CD8-positive, alpha-beta memory T cell (primary cell): ENCODE results near the gene GULP1. TPM values are rescaled to one million over a fixed set of nuclear protein-coding genes. Genes with fewer than 3 reads are reported as not detected.
A peak's percentile ranks its signal among the peaks of the same experiment; 100 is the strongest.
"Not testable (repeated sequence)": the region's sequence is repeated elsewhere in the genome, so short reads cannot be mapped to it uniquely, and the experiment has no call there.

Experiments
- CTCF ChIA-PET: fragments of 350-600 bp; sonication (Branson Sonifier 250); formaldehyde crosslinking; loops from one replicate; lab custom pipeline; 2021; ENCODE audit warnings: antibody characterized with exemption; lab: Charles Lee
- POLR2A ChIA-PET: fragments of 350-600 bp; sonication (Branson Sonifier 250); formaldehyde crosslinking; loops from one replicate; lab custom pipeline; 2021; ENCODE audit warnings: antibody characterized with exemption; lab: Charles Lee
- DNase-seq, 5 donors: peaks; one replicate each; pipeline versions ENCODE4 v3.0.0 to v3.0.0-alpha.2; 2020 to 2022; ENCODE audit warnings: mixed read lengths in 1 of 5
- H3K27ac ChIP-seq: one replicate; pipeline ENCODE4 v1.7.0; 2013; ENCODE audit warnings: low read depth, mild to moderate bottlenecking, low read length, moderate library complexity
- H3K27me3 ChIP-seq: 2 replicates; pipeline ENCODE4 v1.7.0; 2013; ENCODE audit warnings: low read length, mild to moderate bottlenecking; ENCODE audit not compliant: insufficient read depth, poor library complexity, severe bottlenecking
- H3K36me3 ChIP-seq: 2 replicates; pipeline ENCODE4 v1.7.0; 2013; ENCODE audit warnings: mild to moderate bottlenecking, low read length, moderate library complexity; ENCODE audit not compliant: insufficient read depth
- H3K4me1 ChIP-seq: 2 replicates; pipeline ENCODE4 v1.7.0; 2013; ENCODE audit warnings: mild to moderate bottlenecking, low read length, moderate library complexity; ENCODE audit not compliant: insufficient read depth
- H3K4me3 ChIP-seq: 2 replicates; pipeline ENCODE4 v1.7.0; 2013; ENCODE audit warnings: mild to moderate bottlenecking, low read length
- H3K9me3 ChIP-seq: 2 replicates; pipeline ENCODE4 v1.7.0; 2013; ENCODE audit warnings: mild to moderate bottlenecking, low read length
- H3K27ac Mint-ChIP-seq, 8 donors: one replicate each; pipeline ENCODE4 v1.8.0; 2020 to 2021; ENCODE audit warnings: mixed read lengths in 8 of 8, mild to moderate bottlenecking in 6 of 8, inconsistent platforms in 3 of 8, moderate library complexity in 3 of 8
- H3K27me3 Mint-ChIP-seq, 2 donors: one replicate each; pipeline ENCODE4 v1.8.0; 2020 to 2021; ENCODE audit warnings: mixed read lengths in 2 of 2, mild to moderate bottlenecking in 1 of 2, moderate library complexity in 1 of 2
- H3K36me3 Mint-ChIP-seq, 3 donors: one replicate each; pipeline ENCODE4 v1.8.0; 2020 to 2021; ENCODE audit warnings: mixed read lengths in 3 of 3, inconsistent platforms in 1 of 3, mild to moderate bottlenecking in 1 of 3
- H3K4me1 Mint-ChIP-seq, 3 donors: one replicate each; pipeline ENCODE4 v1.8.0; 2020 to 2021; ENCODE audit warnings: mixed read lengths in 3 of 3, inconsistent platforms in 1 of 3, mild to moderate bottlenecking in 1 of 3
- H3K4me3 Mint-ChIP-seq, 7 donors: one replicate each; pipeline ENCODE4 v1.8.0; 2020 to 2021; ENCODE audit warnings: mixed read lengths in 7 of 7, mild to moderate bottlenecking in 6 of 7, moderate library complexity in 4 of 7, inconsistent platforms in 2 of 7
- H3K9me3 Mint-ChIP-seq, 5 donors: one replicate each; pipeline ENCODE4 v1.8.0; 2020 to 2022; ENCODE audit warnings: mixed read lengths in 5 of 5, mild to moderate bottlenecking in 3 of 5, moderate library complexity in 2 of 5, inconsistent platforms in 1 of 5
- polyA plus RNA-seq: library from polyadenylated mRNA; unstranded; fragments of 300-500 nt; fragmentation: Illumina TruSeq; gene quantifications from one replicate; pipeline ENCODE4 v1.2.3, GENCODE V29; 2021
- total RNA-seq, 2 experiments: library from RNA; stranded (reverse); gene quantifications; one replicate each; pipeline ENCODE4 v1.2.3, GENCODE V29; 2021

GULP1 gene
- total and polyA plus RNA-seq, 3 experiments from 2014 or later: not detected

- H3K4me1 ChIP-seq: no peaks in the 10 kb centered on the region
- no peak for DNase-seq
- no peaks in the 10 kb centered on the region for H3K9me3 ChIP-seq
- no peak overlapping the region for H3K4me3 ChIP-seq
- no peaks in the 10 kb centered on the region for H3K27me3 Mint-ChIP-seq
- no peaks in the 10 kb centered on the region for H3K27me3 ChIP-seq
- ChIA-PET POLR2A (no interaction called here), CTCF (no interaction called here)
- no peaks in the 10 kb centered on the region for H3K4me1 Mint-ChIP-seq
- H3K9me3 Mint-ChIP-seq: no peaks in the 10 kb centered on the region
- no peaks in the 10 kb centered on the region for H3K36me3 ChIP-seq
- no peaks in the 10 kb centered on the region for H3K36me3 Mint-ChIP-seq
- no peak overlapping the region for H3K27ac ChIP-seq
- no peak overlapping the region for H3K27ac Mint-ChIP-seq
- H3K4me3 Mint-ChIP-seq: no peak overlapping the region
These were observed 235.9 kb downstream of the GULP1 start for GRCh38 chr2:188527581-188527993.

GRCh38 chr2:188529710-188530109 is 238.0 kb downstream of the GULP1 start:
- Mint-ChIP-seq H3K4me3 (no peak overlapping the region), H3K4me1 (no peaks in the 10 kb centered on the region), H3K36me3 (no peaks in the 10 kb centered on the region), H3K27ac (no peak overlapping the region), H3K27me3 (no peaks in the 10 kb centered on the region), H3K9me3 (no peaks in the 10 kb centered on the region)
- H3K27ac ChIP-seq: no peak overlapping the region
- no peaks in the 10 kb centered on the region for H3K4me1 ChIP-seq
- DNase-seq: no peak
- no peaks in the 10 kb centered on the region for H3K36me3 ChIP-seq
- ChIA-PET POLR2A (no interaction called here), CTCF (no interaction called here)
- H3K9me3 ChIP-seq: no peaks in the 10 kb centered on the region
- no peak overlapping the region for H3K4me3 ChIP-seq
- H3K27me3 ChIP-seq: no peaks in the 10 kb centered on the region

- DNase-seq: no peak
- Mint-ChIP-seq H3K4me1 (no peaks in the 10 kb centered on the region), H3K4me3 (no peak overlapping the region), H3K36me3 (no peaks in the 10 kb centered on the region), H3K27me3 (no peaks in the 10 kb centered on the region), H3K9me3 (peaks cover 0 to 18% (median 3%) of the 10 kb centered on the region in 5 donors), H3K27ac (no peak overlapping the region)
- Histone ChIP-seq H3K4me1 (no peaks in the 10 kb centered on the region), H3K4me3 (no peak overlapping the region), H3K9me3 (no peaks in the 10 kb centered on the region), H3K27ac (no peak overlapping the region), H3K36me3 (no peaks in the 10 kb centered on the region), H3K27me3 (no peaks in the 10 kb centered on the region)
- POLR2A ChIA-PET: no interaction called here
- CTCF ChIA-PET: no interaction called here
These were observed 243.2 kb downstream of the GULP1 start for GRCh38 chr2:188534875-188535274.

GRCh38 chr2:188551671-188552070 is 260.0 kb downstream of the GULP1 start:
- Histone ChIP-seq H3K9me3 (no peaks in the 10 kb centered on the region), H3K4me1 (no peaks in the 10 kb centered on the region), H3K27ac (no peak overlapping the region), H3K36me3 (no peaks in the 10 kb centered on the region), H3K27me3 (no peaks in the 10 kb centered on the region), H3K4me3 (no peak overlapping the region)
- Mint-ChIP-seq H3K4me1 (no peaks in the 10 kb centered on the region), H3K27me3 (no peaks in the 10 kb centered on the region), H3K27ac (no peak overlapping the region), H3K36me3 (no peaks in the 10 kb centered on the region), H3K4me3 (no peak overlapping the region), H3K9me3 (peaks cover 0 to 9% (median 0%) of the 10 kb centered on the region in 5 donors)
- ChIA-PET CTCF (no interaction called here), POLR2A (no interaction called here)
- DNase-seq: no peak

GRCh38 chr2:188557081-188557480 is 265.4 kb downstream of the GULP1 start:
- no peaks in the 10 kb centered on the region for H3K9me3 ChIP-seq
- H3K27me3 ChIP-seq: no peaks in the 10 kb centered on the region
- no peaks in the 10 kb centered on the region for H3K36me3 Mint-ChIP-seq
- H3K27me3 Mint-ChIP-seq: no peaks in the 10 kb centered on the region
- no peak overlapping the region for H3K27ac Mint-ChIP-seq
- H3K4me1 ChIP-seq: no peaks in the 10 kb centered on the region
- ChIA-PET POLR2A (no interaction called here), CTCF (no interaction called here)
- no peaks in the 10 kb centered on the region for H3K4me1 Mint-ChIP-seq
- H3K4me3 ChIP-seq: no peak overlapping the region
- DNase-seq: no peak
- no peak overlapping the region for H3K4me3 Mint-ChIP-seq
- H3K9me3 Mint-ChIP-seq: peaks cover 9 to 20% (median 13%) of the 10 kb centered on the region in 5 donors
- H3K27ac ChIP-seq: no peak overlapping the region
- no peaks in the 10 kb centered on the region for H3K36me3 ChIP-seq

GRCh38 chr2:188559455-188559854 is 267.8 kb downstream of the GULP1 start:
- H3K4me1 Mint-ChIP-seq, DNase-seq, H3K36me3 Mint-ChIP-seq, CTCF ChIA-PET, H3K27ac ChIP-seq, H3K27me3 Mint-ChIP-seq, H3K9me3 ChIP-seq, H3K36me3 ChIP-seq, H3K4me1 ChIP-seq, H3K27ac Mint-ChIP-seq, H3K27me3 ChIP-seq, POLR2A ChIA-PET, H3K4me3 Mint-ChIP-seq, H3K4me3 ChIP-seq: not testable (repeated sequence)
- peaks cover 9 to 16% (median 13%) of the 10 kb centered on the region in 5 donors for H3K9me3 Mint-ChIP-seq

GRCh38 chr2:188561473-188561979 is 269.9 kb downstream of the GULP1 start:
- H3K36me3 Mint-ChIP-seq: no peaks in the 10 kb centered on the region
- no peak overlapping the region for H3K27ac ChIP-seq
- H3K27ac Mint-ChIP-seq: no peak overlapping the region
- no peaks in the 10 kb centered on the region for H3K27me3 ChIP-seq
- H3K36me3 ChIP-seq: no peaks in the 10 kb centered on the region
- H3K4me3 Mint-ChIP-seq: no peak overlapping the region
- H3K27me3 Mint-ChIP-seq: no peaks in the 10 kb centered on the region
- no peaks in the 10 kb centered on the region for H3K4me1 Mint-ChIP-seq
- no peaks in the 10 kb centered on the region for H3K9me3 ChIP-seq
- H3K4me1 ChIP-seq: no peaks in the 10 kb centered on the region
- DNase-seq: no peak
- POLR2A ChIA-PET: no interaction called here
- CTCF ChIA-PET: no interaction called here
- H3K4me3 ChIP-seq: no peak overlapping the region
- peaks cover 8 to 14% (median 13%) of the 10 kb centered on the region in 5 donors for H3K9me3 Mint-ChIP-seq

GRCh38 chr2:188569431-188570165 is 277.9 kb downstream of the GULP1 start:
- H3K9me3 Mint-ChIP-seq: peaks cover 0 to 10% (median 0%) of the 10 kb centered on the region in 5 donors
- H3K4me3 ChIP-seq: no peak overlapping the region
- no peaks in the 10 kb centered on the region for H3K9me3 ChIP-seq
- ChIA-PET POLR2A (no interaction called here), CTCF (no interaction called here)
- no peaks in the 10 kb centered on the region for H3K4me1 Mint-ChIP-seq
- DNase-seq: no peak
- no peaks in the 10 kb centered on the region for H3K4me1 ChIP-seq
- H3K36me3 Mint-ChIP-seq: no peaks in the 10 kb centered on the region
- no peak overlapping the region for H3K4me3 Mint-ChIP-seq
- H3K36me3 ChIP-seq: no peaks in the 10 kb centered on the region
- peak overlapping the region in 1 of 8 donors; percentile 48 for H3K27ac Mint-ChIP-seq
- H3K27ac ChIP-seq: no peak overlapping the region
- no peaks in the 10 kb centered on the region for H3K27me3 ChIP-seq
- H3K27me3 Mint-ChIP-seq: no peaks in the 10 kb centered on the region
